Aorta (tissue), 5 donors: ENCODE measurements around the gene NFATC3. TPM values are rescaled to one million over a fixed set of nuclear protein-coding genes. Genes with fewer than 3 reads are reported as not detected.
"Not testable (repeated sequence)": the region's sequence is repeated elsewhere in the genome, so short reads cannot be mapped to it uniquely, and the experiment has no call there.

ENCODE experiments used
- ATAC-seq: fragments of 200-7000 bp; cut with Tn5 transposase; one replicate; pipeline ENCODE4 v1.9.1; 2022; ENCODE audit warnings: moderate library complexity; ENCODE audit not compliant: low FRiP score
- DNase-seq, 2 donors: peaks; one replicate each; pipeline ENCODE4 v3.0.0-alpha.2; 2020
- H3K27ac ChIP-seq, 2 donors: one replicate each; pipeline ENCODE4 v1.5.1; 2013; ENCODE audit warnings: low read length in 2 of 2, mild to moderate bottlenecking in 2 of 2, moderate library complexity in 2 of 2, control low read depth in 1 of 2, inconsistent platforms in 1 of 2, low read depth in 1 of 2
- H3K27me3 ChIP-seq, 2 donors: one replicate each; pipeline ENCODE4 v1.6.1; 2013; ENCODE audit warnings: control low read depth in 1 of 2, low read length in 1 of 2, mild to moderate bottlenecking in 1 of 2, moderate library complexity in 1 of 2; ENCODE audit not compliant: insufficient read depth in 2 of 2, control insufficient read depth in 1 of 2
- H3K36me3 ChIP-seq, 2 donors: one replicate each; pipeline ENCODE4 v1.6.1; 2013; ENCODE audit warnings: control low read depth in 1 of 2, low read length in 1 of 2, mild to moderate bottlenecking in 1 of 2; ENCODE audit not compliant: insufficient read depth in 2 of 2, control insufficient read depth in 1 of 2
- H3K4me1 ChIP-seq, 2 donors: one replicate each; pipeline ENCODE4 v1.6.1; 2013; ENCODE audit warnings: low read length in 2 of 2, control low read depth in 1 of 2, mild to moderate bottlenecking in 1 of 2, moderate library complexity in 1 of 2; ENCODE audit not compliant: insufficient read depth in 2 of 2, control insufficient read depth in 1 of 2
- H3K4me3 ChIP-seq, 2 donors: one replicate each; pipeline ENCODE4 v1.5.1; 2013; ENCODE audit warnings: low read length in 2 of 2, control low read depth in 1 of 2, mild to moderate bottlenecking in 1 of 2
- H3K9me3 ChIP-seq: one replicate; pipeline ENCODE4 v1.6.1; 2013; ENCODE audit warnings: mild to moderate bottlenecking, low read length; ENCODE audit not compliant: control insufficient read depth
- WGBS, 2 donors: extraction: QIAGEN DNeasy Blood & Tissue Kit; methylation state at CpG; one replicate each; pipeline ENCODE4 v1.1.7; 2013; 5-methylcytosine and 5-hydroxymethylcytosine counted together
- intact Hi-C, 2 donors: fragments of 100-400 bp; cut with DNase I; formaldehyde crosslinking; loops; one replicate each; pipeline versions ENCODE4 v1.14.2 to v1.15.0; 2022
- polyA plus RNA-seq, 2 donors: library from polyadenylated mRNA; stranded (reverse); fragments of 200-250 nt; gene quantifications; one replicate each; pipeline ENCODE4 v1.2.3, GENCODE V29; 2013
- total RNA-seq, 2 donors: library from RNA; stranded (reverse); fragmentation: NEBNext Ultra II Directional; extraction: Animal tissue kit (Norgen Biotek cat#: 25700); gene quantifications; one replicate each; pipeline ENCODE4 v1.2.1, GENCODE V29; 2021
- donor health status: healthy with polysubstance abuse.
- donor health status: Bipolar disorder and iron deficiency.
- donor health status: DM: no; HTN: no; CAD: no.
- donor health status: DM: no; HTN: no; CAD: no.
- donor health status: DM: yes; HTN: yes; CAD: no.

NFATC3 gene
- total and polyA plus RNA-seq, 4 donors = 10.3 to 48.4 (median 24.2) TPM

GRCh38 chr16:68133000-68133399 is 47.8 kb downstream of the NFATC3 start:
- H3K27me3 ChIP-seq, H3K9me3 ChIP-seq, H3K27ac ChIP-seq, H3K4me1 ChIP-seq, DNase-seq, H3K4me3 ChIP-seq, H3K36me3 ChIP-seq, ATAC-seq, intact Hi-C loops: not testable (repeated sequence)
- WGBS, 2 donors = 94 to 96% methylated on average over 4 of the region's 4 CpGs

GRCh38 chr16:68134644-68135043 is 49.5 kb downstream of the NFATC3 start:
- no peak overlapping the region for H3K27ac ChIP-seq
- peaks cover 0 to 1% of the 10 kb centered on the region in 2 donors for H3K4me1 ChIP-seq
- H3K4me3 ChIP-seq = no peak overlapping the region
- H3K27me3 ChIP-seq = no peaks in the 10 kb centered on the region
- 94 to 97% methylated on average over 1 of the region's 1 CpG for WGBS, 2 donors
- H3K9me3 ChIP-seq = no peaks in the 10 kb centered on the region
- no peaks in the 10 kb centered on the region for H3K36me3 ChIP-seq
- intact Hi-C loops = no loop called here
- ATAC-seq (no peak), DNase-seq (no peak)

DNA sequence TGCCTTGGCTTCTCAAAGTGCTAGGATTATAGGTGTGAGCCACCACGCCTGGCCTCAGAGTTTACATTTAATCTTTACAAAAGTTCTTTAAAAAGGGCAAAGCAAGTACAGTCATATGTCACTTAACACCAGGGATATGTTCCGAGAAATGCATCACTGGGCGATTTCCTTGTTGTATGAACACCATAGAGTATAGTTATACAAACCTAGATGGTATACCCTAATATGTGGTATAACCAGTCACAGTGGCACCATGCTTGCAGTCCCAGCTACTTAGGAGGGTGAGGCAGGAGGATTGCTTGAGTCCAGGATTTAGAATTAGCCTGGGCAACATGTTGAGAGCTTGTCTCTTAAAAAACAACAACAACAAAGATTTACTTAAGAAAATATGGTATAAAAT is 51.3 kb downstream of the NFATC3 start:
- H3K27me3 ChIP-seq = no peaks in the 10 kb centered on the region
- no peak overlapping the region for H3K4me3 ChIP-seq
- peaks cover 0 to 1% of the 10 kb centered on the region in 2 donors for H3K4me1 ChIP-seq
- 97 to 98% methylated on average over 3 of the region's 3 CpGs for WGBS, 2 donors
- DNase-seq = no peak
- H3K36me3 ChIP-seq = no peaks in the 10 kb centered on the region
- H3K9me3 ChIP-seq = no peaks in the 10 kb centered on the region
- no peak overlapping the region for H3K27ac ChIP-seq
- ATAC-seq = no peak
- intact Hi-C loops = no loop called here

DNA sequence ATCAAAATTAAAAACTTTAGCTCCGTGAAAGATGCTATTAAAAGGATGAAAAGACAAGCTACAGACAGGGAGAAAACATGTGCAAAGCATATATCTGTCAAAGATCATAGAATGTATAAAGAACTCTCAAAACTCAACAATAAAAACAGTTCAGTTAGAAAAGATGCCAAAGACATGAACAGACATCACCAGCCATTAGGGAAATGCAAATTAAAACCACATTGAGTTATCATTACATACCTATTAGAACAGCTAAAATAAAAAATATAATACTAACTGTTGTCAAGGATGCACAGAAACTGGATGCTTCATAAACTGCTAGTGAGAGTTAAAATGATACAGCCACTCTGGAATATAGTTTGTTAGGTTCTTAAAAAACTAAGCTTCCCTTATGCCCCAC is 58.8 kb downstream of the NFATC3 start:
- Histone ChIP-seq H3K27me3 (no peaks in the 10 kb centered on the region), H3K36me3 (no peaks in the 10 kb centered on the region), H3K9me3 (no peaks in the 10 kb centered on the region), H3K27ac (no peak overlapping the region), H3K4me3 (no peak overlapping the region), H3K4me1 (peaks cover 0 to 2% of the 10 kb centered on the region in 2 donors)
- intact Hi-C loops = no loop called here
- DNase-seq = no peak
- ATAC-seq = no peak
- WGBS, 2 donors = 79 to 88% methylated on average over 1 of the region's 1 CpG

- intact Hi-C loops = no loop called here
- DNase-seq (no peak), ATAC-seq (no peak)
- Histone ChIP-seq H3K4me1 (peaks cover 0 to 2% of the 10 kb centered on the region in 2 donors), H3K36me3 (no peaks in the 10 kb centered on the region), H3K9me3 (no peaks in the 10 kb centered on the region), H3K4me3 (no peak overlapping the region), H3K27me3 (no peaks in the 10 kb centered on the region), H3K27ac (no peak overlapping the region)
- WGBS, 2 donors = 0 to 3% methylated on average over 2 of the region's 2 CpGs
Observed at GRCh38 chr16:68146585-68146984, 61.4 kb downstream of the NFATC3 start.

DNA sequence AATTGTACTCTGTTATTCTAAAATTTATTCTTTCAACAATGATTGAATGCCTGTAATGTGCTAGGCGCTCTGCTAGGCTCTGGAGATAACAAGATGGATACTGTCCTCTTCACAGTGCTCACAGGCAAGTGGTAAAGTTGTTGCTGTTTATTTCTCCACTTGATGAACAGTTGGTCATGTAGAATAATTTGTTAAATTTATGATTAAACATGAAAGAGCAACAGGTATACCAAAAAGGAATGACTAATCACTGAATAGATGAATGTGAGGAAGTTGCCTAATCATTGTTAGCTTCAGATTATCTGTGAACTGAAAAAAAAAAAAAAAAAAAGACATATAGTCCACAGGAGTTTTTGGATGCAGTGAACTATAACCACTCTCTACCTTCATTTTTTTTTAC is 62.3 kb downstream of the NFATC3 start:
- ATAC-seq = no peak
- H3K36me3 ChIP-seq = no peaks in the 10 kb centered on the region
- H3K4me1 ChIP-seq = peaks cover 0 to 2% of the 10 kb centered on the region in 2 donors
- H3K4me3 ChIP-seq = no peak overlapping the region
- WGBS, 2 donors = 96 to 100% methylated on average over 1 of the region's 1 CpG
- H3K27me3 ChIP-seq = no peaks in the 10 kb centered on the region
- no peaks in the 10 kb centered on the region for H3K9me3 ChIP-seq
- DNase-seq = no peak
- H3K27ac ChIP-seq = no peak overlapping the region
- intact Hi-C loops = no loop called here

DNA sequence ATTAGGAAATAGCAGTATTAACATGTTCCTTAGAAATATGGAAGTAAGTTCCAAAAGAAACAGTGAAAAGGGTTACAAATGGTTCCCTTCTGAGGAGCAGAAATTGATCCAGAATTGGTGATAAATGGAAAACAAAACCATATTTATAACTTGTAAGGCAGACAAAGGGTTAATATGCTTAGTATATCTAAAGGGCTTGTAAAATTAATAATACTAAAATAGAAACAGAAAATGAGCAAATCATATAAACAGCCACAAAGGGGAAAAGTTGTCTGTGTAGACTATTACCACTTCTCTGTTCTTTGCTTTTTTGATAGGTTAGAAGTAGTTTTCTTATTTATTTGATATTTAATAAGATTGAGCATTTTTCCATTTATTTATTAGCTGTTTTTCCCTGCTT is 64.4 kb downstream of the NFATC3 start:
- Histone ChIP-seq H3K27ac (no peak overlapping the region), H3K36me3 (no peaks in the 10 kb centered on the region), H3K4me3 (no peak overlapping the region), H3K27me3 (no peaks in the 10 kb centered on the region), H3K4me1 (peaks cover 0 to 2% of the 10 kb centered on the region in 2 donors), H3K9me3 (no peaks in the 10 kb centered on the region)
- intact Hi-C loops = no loop called here
- no peak for ATAC-seq
- no peak for DNase-seq

- DNase-seq = no peak
- ATAC-seq = no peak
- Histone ChIP-seq H3K4me3 (no peak overlapping the region), H3K36me3 (no peaks in the 10 kb centered on the region), H3K27ac (no peak overlapping the region), H3K9me3 (no peaks in the 10 kb centered on the region), H3K27me3 (no peaks in the 10 kb centered on the region), H3K4me1 (no peaks in the 10 kb centered on the region)
- intact Hi-C loops = no loop called here
- 91 to 95% methylated on average over 3 of the region's 3 CpGs for WGBS, 2 donors
Observed at GRCh38 chr16:68155425-68155824, 70.3 kb downstream of the NFATC3 start.

DNA sequence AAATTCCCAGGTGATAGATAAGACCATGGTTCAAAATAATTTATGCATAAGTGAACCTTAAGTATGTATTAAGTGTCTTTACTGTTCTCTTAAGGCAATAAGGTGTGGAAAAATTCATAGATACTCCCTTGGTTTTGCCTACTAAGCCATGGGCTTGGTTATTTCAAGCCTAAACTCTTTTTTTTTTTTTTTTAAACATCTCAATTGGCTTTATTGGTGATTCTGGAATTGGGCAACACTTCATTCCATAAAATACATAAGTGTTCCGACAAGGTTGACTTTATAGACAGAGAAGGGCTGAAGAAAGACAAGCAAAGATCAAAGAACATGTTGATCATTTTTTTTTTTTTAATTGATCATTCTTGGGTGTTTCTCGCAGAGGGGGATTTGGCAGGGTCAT is 77.2 kb downstream of the NFATC3 start:
- no peak overlapping the region for H3K27ac ChIP-seq

More for the DNA sequence above, 77.2 kb downstream of the NFATC3 start:
- H3K9me3 ChIP-seq = no peaks in the 10 kb centered on the region
- intact Hi-C loops = no loop called here
- no peak for ATAC-seq
- H3K4me3 ChIP-seq = no peak overlapping the region
- 97 to 98% methylated on average over 2 of the region's 2 CpGs for WGBS, 2 donors
- H3K27me3 ChIP-seq = no peaks in the 10 kb centered on the region
- no peak for DNase-seq
- H3K36me3 ChIP-seq = peaks cover 0 to 3% of the 10 kb centered on the region in 2 donors
- no peaks in the 10 kb centered on the region for H3K4me1 ChIP-seq
